DND-41 (cell line): ENCODE results near the gene DAPK3.

Experiments
- ATAC-seq: fragments of 200-7000 bp; cut with Tn5 transposase; 3 replicates; pipeline ENCODE4 v1.9.1; 2021; ENCODE audit warnings: low read depth; ENCODE audit not compliant: insufficient read depth
- DNase-seq: peaks from one replicate; pipeline ENCODE4 v3.0.0-alpha.2; 2020
- H2AFZ ChIP-seq: 2 replicates; pipeline ENCODE4 v1.6.0; 2012; ENCODE audit warnings: low read depth, low read length
- H3K27ac ChIP-seq: 2 replicates; pipeline ENCODE4 v1.5.1; 2012; ENCODE audit warnings: low read length, inconsistent platforms
- H3K27me3 ChIP-seq: fragments of 200-600 bp; sonication (generic); 2 replicates; pipeline ENCODE4 v1.6.0; 2012; ENCODE audit warnings: low read length, mild to moderate bottlenecking, inconsistent platforms; ENCODE audit not compliant: insufficient read depth, poor library complexity
- H3K36me3 ChIP-seq: 2 replicates; pipeline ENCODE4 v1.5.1; 2012; ENCODE audit warnings: low read length, inconsistent platforms; ENCODE audit not compliant: insufficient read depth
- H3K4me1 ChIP-seq: 2 replicates; pipeline ENCODE4 v1.5.1; 2012; ENCODE audit warnings: mild to moderate bottlenecking, low read length; ENCODE audit not compliant: insufficient read depth
- H3K4me2 ChIP-seq: 2 replicates; pipeline ENCODE4 v1.6.0; 2012; ENCODE audit warnings: mild to moderate bottlenecking, moderate library complexity, low read length, inconsistent platforms; ENCODE audit not compliant: insufficient read depth
- H3K4me3 ChIP-seq, 2 experiments: fragments of 200-600 bp in 1 of 2; shearing (Covaris generic) in 1 of 2; 2 replicates each; pipeline ENCODE4 v1.5.1; 2012 to 2016; ENCODE audit warnings: inconsistent platforms in 2 of 2, low read length in 2 of 2, mild to moderate bottlenecking in 2 of 2, low read depth in 1 of 2, moderate library complexity in 1 of 2
- H3K79me2 ChIP-seq: 2 replicates; pipeline ENCODE4 v1.6.0; 2012; ENCODE audit warnings: low read length, inconsistent platforms; ENCODE audit not compliant: insufficient read depth
- H3K9ac ChIP-seq: 2 replicates; pipeline ENCODE4 v1.6.0; 2012; ENCODE audit warnings: low read depth, mild to moderate bottlenecking, inconsistent platforms, low read length, moderate library complexity
- H3K9me3 ChIP-seq: 2 replicates; pipeline ENCODE4 v1.5.1; 2012; ENCODE audit warnings: low read length, moderate library complexity, mild to moderate bottlenecking, inconsistent platforms; ENCODE audit not compliant: insufficient read depth, severe bottlenecking
- H4K20me1 ChIP-seq: 2 replicates; pipeline ENCODE4 v1.6.0; 2012; ENCODE audit warnings: low read length; ENCODE audit not compliant: insufficient read depth
- EZH2 ChIP-seq: IDR thresholded peaks from 3 replicates; pipeline ENCODE4 v1.6.1; 2012; ENCODE audit warnings: borderline replicate concordance, low read depth, mild to moderate bottlenecking, moderate library complexity, low read length, inconsistent platforms; ENCODE audit not compliant: severe bottlenecking
- TF ChIP-seq, protein P1 (sequence below): IDR thresholded peaks from 2 replicates; pipeline ENCODE4 v1.5.1; 2012; ENCODE audit warnings: borderline replicate concordance, low read length, moderate library complexity, mild to moderate bottlenecking; ENCODE audit not compliant: poor library complexity, severe bottlenecking; ENCODE audit errors: extremely low read depth

DAPK3 gene

GRCh38 chr19:4018140-4018613 lies 47.3 kb upstream of the DAPK3 start:
- ATAC-seq = no peak

DNA sequence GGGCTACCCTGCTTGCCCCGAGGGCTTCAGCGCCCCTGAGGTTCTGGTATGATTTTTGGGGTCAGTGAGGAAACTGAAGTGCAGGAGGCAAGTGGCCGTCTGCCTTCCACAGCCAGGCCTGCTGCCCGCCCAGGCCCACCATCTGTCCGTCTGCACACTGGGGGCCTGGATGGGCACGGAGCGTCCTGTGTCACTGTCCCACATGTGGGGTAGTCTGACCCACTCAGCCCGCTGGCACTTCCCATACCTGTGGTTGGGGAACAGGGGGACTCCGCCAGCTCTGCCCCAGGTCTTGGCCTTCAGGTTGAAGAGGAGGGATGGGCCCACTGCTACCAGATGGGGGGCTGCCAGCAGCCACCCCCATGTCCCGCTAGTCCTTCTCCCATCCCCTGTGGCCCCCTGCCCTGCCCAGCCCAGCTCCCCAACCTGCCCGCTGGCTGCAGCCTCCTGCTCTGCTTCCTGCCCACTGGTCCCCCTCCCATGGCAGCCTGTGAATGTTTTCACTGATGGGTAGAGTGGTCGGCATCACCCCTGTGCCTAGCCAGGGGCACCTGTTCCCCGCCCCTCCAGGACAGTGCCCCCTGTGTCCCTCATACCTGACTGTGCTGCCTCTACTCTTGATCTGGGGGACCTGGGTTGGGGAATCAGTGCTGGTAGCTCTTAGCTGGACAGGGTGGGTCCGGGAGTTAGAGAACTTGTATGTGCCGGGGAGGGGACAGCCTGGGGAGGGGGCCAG lies 46.2 kb upstream of the DAPK3 start:
- peaks cover 66% of the 10 kb centered on the region for H4K20me1 ChIP-seq
- H3K4me1 ChIP-seq = 0 out of 2 replicates have a peak, but pooled peaks cover 2% of the 10 kb centered on the region
- peaks cover 87% of the 10 kb centered on the region for H3K36me3 ChIP-seq
- no peak overlapping the region for H3K4me2 ChIP-seq
- peaks cover 90% of the 10 kb centered on the region for H3K79me2 ChIP-seq
- H3K9ac ChIP-seq = no peak overlapping the region
- DNase-seq = no peak
- TF ChIP-seq EZH2 = no peak
- TF ChIP-seq, protein P1, sequence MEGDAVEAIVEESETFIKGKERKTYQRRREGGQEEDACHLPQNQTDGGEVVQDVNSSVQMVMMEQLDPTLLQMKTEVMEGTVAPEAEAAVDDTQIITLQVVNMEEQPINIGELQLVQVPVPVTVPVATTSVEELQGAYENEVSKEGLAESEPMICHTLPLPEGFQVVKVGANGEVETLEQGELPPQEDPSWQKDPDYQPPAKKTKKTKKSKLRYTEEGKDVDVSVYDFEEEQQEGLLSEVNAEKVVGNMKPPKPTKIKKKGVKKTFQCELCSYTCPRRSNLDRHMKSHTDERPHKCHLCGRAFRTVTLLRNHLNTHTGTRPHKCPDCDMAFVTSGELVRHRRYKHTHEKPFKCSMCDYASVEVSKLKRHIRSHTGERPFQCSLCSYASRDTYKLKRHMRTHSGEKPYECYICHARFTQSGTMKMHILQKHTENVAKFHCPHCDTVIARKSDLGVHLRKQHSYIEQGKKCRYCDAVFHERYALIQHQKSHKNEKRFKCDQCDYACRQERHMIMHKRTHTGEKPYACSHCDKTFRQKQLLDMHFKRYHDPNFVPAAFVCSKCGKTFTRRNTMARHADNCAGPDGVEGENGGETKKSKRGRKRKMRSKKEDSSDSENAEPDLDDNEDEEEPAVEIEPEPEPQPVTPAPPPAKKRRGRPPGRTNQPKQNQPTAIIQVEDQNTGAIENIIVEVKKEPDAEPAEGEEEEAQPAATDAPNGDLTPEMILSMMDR = no peak
- H3K27ac ChIP-seq = no peak overlapping the region
- no peak overlapping the region for H3K4me3 ChIP-seq
- no peak for ATAC-seq
- peaks cover 7% of the 10 kb centered on the region for H3K9me3 ChIP-seq
- no peaks in the 10 kb centered on the region for H3K27me3 ChIP-seq
- no peak overlapping the region for H2AFZ ChIP-seq

More at GRCh38 chr19:4018140-4018613, 47.3 kb upstream of the DAPK3 start:
- 0 out of 2 replicates have a peak, but pooled peaks cover 2% of the 10 kb centered on the region for H3K4me1 ChIP-seq
- H3K9ac ChIP-seq = no peak overlapping the region
- peaks cover 86% of the 10 kb centered on the region for H3K79me2 ChIP-seq
- peaks cover 57% of the 10 kb centered on the region for H4K20me1 ChIP-seq
- no peak overlapping the region for H2AFZ ChIP-seq
- H3K27me3 ChIP-seq = no peaks in the 10 kb centered on the region
- DNase-seq = no peak
- TF ChIP-seq, protein P1 = no peak
- TF ChIP-seq EZH2 = no peak
- no peak overlapping the region for H3K27ac ChIP-seq
- no peak overlapping the region for H3K4me2 ChIP-seq
- H3K36me3 ChIP-seq = peaks cover 84% of the 10 kb centered on the region
- H3K4me3 ChIP-seq = no peak overlapping the region
- H3K9me3 ChIP-seq = peaks cover 7% of the 10 kb centered on the region

- H3K36me3 ChIP-seq = peaks cover 84% of the 10 kb centered on the region
- H3K4me1 ChIP-seq = 0 out of 2 replicates have a peak, but pooled peaks cover 2% of the 10 kb centered on the region
- TF ChIP-seq EZH2 = no peak
- TF ChIP-seq, protein P1 = no peak
- H3K79me2 ChIP-seq = peaks cover 89% of the 10 kb centered on the region
- H3K4me3 ChIP-seq = no peak overlapping the region
- H3K4me2 ChIP-seq = no peak overlapping the region
- H3K9ac ChIP-seq = no peak overlapping the region
- no peak overlapping the region for H2AFZ ChIP-seq
- DNase-seq (no peak), ATAC-seq (no peak)
- no peak overlapping the region for H3K27ac ChIP-seq
- peaks cover 68% of the 10 kb centered on the region for H4K20me1 ChIP-seq
- no peaks in the 10 kb centered on the region for H3K27me3 ChIP-seq
- peaks cover 3% of the 10 kb centered on the region for H3K9me3 ChIP-seq
These were observed 45.6 kb upstream of the DAPK3 start for GRCh38 chr19:4016486-4016885.
